NCI-H69 (cell line): ENCODE measurements around the gene MAP6.

Experiments
- DNase-seq: peaks from one replicate; lab custom pipeline; 2025; lab: John Stamatoyannopoulos, UW

MAP6 gene

GRCh38 chr11:75567971-75568370, 100.9 kb downstream of the MAP6 start:
- DNase-seq, result no peak

- no peak for DNase-seq
These were observed 102.0 kb downstream of the MAP6 start for GRCh38 chr11:75566763-75567279.

- no peak for DNase-seq
These were observed 102.7 kb downstream of the MAP6 start for GRCh38 chr11:75565916-75566762.

DNA sequence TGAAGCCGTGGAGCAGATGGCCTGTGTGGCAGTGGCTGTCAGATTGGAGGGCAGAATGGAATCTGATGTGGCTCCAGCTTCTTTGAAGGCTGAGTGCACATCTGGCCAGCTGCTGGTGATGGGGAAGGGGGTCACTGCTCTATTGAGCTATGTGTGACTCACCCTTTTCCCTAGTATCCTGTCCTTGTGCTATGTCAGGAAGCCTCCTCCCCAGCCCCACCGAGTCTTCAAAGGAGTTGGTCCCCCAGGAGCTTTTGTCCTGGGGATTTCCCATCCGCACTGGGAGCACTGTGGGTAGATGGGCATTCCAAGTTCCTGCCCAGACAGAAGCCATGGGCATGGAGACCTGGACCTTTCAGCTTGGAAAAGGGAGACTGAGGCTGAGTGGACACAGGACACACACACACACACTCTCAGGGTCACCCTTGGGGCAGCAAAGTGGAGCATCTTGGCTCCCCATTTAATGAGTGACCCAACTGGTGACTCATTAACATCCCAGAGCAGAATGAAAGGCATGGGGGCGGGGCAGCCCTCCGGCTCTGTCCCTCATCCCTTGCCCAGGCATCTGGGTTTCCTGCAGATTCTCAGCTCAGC, 103.5 kb downstream of the MAP6 start:
- no peak for DNase-seq

DNA sequence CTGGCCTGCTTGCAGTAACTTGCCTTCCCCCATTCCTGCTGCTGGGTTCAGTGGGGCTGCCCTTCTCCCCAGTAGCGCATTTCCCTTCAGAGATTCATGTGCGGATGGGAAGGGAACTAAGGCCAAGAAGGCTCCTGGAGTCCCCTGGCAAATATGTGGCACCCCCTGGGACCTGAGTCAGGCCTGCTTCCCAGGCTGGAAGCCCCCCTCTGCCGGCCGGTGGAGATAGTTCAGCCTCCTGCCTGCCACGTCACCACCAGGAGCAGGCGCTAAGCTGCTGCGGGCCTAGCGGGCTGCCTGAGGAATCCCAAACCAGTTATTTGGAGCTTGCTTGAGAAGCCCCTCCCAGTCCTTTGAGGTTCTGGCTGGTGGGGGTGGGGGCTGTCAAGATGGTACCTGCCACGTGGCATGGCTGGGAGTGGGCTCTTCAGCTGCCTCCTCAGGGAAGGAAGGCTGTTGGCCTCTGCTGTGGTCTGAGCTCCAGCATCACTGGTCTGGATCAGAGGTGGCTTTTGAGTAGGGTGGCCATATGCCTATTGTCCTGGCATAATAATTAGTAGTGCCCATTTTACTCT, 104.8 kb downstream of the MAP6 start:
- no peak for DNase-seq

DNA sequence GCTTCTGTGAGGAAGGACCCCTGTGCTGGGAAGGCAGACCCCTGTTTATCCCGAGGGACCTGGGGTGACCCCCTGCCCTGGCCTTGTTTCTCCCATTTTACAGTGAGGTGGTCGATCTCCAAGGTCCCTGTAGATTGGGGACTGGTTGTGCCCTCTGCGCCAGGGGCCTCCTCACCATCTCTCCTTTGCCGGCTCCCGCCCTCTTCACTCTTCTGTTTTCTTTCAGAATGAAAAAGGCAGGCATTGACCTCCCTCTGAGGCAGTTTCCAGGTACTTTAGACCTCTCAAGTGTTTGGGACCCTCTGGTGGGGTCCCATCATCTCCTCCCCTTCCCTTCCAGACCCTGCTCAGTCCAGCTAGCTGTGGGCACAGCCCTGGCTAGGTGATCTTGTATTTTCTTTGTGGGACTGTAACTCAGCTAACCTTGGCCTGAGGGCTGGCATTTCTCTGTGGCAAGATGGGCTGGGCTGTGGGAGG, 105.3 kb downstream of the MAP6 start:
- no peak for DNase-seq

DNA sequence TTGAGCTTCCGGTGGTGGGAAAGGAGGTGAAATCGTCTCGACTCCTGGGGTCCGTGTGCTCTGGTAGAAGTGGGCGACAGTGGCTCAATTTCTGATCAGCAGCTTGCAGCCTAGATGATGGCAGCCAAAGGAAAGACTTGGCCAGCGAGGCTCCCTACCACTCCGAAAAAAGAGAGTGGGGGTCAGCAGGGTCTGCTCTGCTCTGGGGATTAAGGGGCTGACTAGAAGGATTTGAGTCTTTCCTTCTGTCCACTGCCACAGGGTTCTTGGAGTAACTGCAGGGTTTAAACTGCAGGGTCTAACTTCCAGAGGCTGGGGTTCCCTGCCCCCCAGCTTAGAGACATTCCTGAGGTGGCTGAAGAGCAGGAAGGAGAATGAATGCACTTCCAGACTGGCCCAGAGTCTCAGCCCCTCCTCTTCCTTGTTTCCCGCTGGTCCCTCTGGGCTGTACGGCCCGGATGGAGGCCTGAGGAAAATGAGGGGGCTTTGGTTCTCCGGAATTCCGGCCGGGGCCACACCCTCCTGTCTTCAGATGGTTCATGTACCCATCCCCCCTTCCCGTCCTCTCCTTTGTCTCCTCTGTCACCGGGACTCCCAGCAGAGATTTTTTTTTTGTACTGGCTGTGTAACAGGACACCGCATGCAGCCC, 105.9 kb downstream of the MAP6 start:
- DNase-seq, result peak; percentile 11

DNA sequence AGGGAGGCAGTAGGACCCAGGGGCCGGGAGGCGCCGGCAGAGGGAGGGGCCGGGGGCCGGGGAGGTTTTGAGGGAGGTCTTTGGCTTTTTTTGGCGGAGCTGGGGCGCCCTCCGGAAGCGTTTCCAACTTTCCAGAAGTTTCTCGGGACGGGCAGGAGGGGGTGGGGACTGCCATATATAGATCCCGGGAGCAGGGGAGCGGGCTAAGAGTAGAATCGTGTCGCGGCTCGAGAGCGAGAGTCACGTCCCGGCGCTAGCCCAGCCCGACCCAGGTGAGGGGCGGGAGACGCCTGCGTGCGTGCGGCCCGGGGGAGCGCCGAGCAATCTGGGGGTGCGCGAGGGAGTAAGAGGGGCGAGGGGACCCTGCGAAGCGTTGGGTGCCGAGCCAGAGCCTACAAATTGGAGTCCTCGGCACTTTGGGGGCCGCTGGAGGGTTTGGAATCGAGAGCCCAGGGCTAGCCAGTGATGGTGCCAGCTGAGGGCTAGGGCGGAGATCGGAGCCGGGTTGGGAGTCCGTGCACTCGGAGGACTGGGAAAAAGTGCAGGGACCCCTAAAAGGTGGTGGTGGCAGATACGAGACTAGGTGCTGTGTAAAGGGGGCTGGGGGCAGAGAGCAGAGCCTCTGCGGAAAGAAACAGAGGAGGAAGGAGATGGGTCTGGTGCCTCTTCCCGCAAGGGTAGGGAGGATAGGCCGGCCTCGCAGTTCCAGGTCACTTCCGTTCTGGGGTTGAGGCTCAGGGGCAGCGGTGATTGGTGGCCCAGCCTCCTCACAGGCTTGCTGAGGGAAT, 106.6 kb downstream of the MAP6 start, which contains the start of gene SERPINH1:
Gene SERPINH1 (plus strand): TSS at position 206 of the 788 bp plus-strand sequence. CDS start 4,097 bp downstream, outside the sequence.
- peak; percentile 82 for DNase-seq

- no peak for DNase-seq
These were observed 107.3 kb downstream of the MAP6 start for GRCh38 chr11:75561426-75562047.

- no peak for DNase-seq
These were observed 108.2 kb downstream of the MAP6 start for GRCh38 chr11:75560644-75561043.

GRCh38 chr11:75558939-75559843, 109.6 kb downstream of the MAP6 start:
- no peak for DNase-seq

DNA sequence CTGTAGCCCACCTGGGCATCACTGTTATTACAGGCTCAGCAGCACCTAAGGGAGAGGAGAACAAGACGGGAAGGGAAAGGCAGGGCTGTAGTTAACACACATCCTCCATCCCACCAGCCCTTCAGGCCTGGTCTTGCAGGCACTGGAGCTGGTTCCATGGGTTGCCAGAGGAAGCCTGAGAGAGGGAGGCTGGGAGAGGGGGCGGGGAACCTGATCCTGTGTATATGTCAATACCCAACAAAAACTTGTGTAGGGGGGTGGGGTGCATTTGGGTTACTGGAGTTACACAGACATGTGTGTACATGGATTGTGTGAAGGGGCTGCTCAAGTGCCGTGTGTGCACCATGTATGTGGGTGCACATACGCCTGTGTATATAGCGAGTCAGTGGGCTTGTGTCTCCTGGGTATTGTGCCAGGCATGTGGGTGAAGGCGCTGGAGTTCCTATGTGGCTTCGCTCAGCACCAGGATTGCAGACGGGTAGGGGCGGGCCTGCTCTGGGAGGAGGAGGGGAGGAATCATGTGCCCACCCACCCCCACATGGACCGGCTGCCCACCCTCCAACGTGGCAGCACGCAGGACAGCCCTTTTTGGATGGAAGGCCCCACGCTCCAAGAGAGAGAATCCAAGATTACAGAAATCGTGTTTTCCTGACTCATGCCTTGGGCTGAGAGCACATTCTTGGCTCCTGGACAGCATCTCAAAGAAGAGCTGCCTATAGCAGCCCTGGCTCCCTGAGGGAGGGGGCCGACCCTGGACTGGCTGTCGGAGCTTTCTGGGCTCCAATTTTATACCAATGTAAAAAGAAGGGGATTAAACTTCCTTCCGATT, 111.0 kb downstream of the MAP6 start:
- DNase-seq, result no peak

DNA sequence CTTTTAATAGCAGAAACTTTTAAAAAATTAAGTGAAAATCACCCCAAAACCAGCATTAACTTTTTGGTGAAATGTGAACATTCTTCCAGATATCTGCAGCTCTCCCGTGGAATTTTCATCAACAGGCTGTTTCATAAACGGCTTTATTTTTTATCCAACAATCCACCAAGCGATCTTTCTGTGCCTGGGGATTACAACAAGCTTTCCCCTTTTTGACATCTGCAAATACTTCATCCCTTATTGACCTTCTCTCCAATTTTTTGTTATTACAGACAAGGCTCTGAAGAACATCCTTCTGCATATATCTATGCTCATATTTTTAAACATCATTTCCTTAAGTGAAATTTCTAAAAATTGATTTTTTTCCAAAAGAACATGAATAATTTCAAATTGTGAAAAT, 112.6 kb downstream of the MAP6 start:
- no peak for DNase-seq

- DNase-seq, result no peak
These were observed 113.6 kb downstream of the MAP6 start for GRCh38 chr11:75555079-75555811.

DNA sequence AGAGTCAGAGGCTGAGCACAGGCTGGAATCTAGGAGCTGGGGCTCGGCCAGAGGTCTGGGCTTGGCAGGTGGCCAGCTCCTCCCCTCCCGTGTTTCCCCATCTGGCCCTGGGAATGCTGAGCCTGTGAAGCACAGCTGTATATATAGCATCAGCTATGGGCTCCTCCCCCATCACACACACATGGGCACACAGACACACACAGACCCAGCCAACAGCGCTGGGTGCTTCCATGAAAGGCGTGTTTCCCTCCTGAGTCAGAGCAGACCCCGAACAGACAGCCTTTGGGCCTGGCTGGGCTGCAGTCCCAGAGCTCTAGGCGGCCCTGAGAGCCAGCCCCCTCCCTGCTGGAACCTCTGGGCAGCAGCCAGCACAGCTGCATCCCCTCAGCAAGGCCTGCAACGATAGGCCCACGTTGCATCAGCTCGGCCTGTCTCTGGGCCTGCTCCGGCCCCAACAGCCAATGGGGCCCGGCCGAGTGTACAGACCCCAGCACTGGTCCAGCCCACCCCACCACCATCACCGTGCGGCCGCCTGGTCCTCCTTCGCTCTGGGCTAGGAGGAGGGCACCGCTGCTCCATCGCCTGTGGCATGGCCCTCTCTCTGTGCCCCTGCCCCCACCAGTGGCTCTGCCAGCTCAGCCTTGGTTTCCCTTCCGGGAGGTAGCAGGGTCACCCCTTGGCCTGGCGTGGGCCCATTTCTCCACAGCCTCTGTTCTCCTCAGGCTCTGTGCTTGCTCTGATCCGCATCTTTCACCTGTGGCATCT, 114.4 kb downstream of the MAP6 start:
- peak; percentile 94 for DNase-seq

- DNase-seq, result no peak
These were observed 115.0 kb downstream of the MAP6 start for GRCh38 chr11:75553889-75554257.

DNA sequence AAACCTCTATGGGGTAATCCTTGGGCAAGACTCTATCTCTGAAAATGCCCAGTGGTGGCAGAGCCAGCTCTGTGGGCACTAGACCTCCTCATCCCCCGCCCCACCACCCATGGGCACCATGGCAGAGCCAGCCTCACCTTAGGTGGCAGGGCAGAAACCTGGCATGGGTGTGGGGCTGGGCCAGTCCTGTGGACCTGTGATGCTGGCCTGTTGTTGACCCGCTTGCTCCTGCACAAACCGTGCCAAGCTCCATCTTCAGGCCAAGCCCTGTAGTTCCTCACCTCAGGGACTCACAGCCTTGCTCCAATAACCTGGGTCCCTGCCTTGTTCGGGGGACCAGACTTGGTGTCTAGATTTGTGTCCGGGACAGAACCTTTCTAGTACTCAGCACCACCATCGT, 115.7 kb downstream of the MAP6 start:
- DNase-seq, result no peak
